GM19240 (cell line): ENCODE measurements around the gene ZNF888.
"Not testable (repeated sequence)": the region's sequence is repeated elsewhere in the genome, so short reads cannot be mapped to it uniquely, and the experiment has no call there.

Experiments used
- DNase-seq: peaks from one replicate; pipeline ENCODE4 v3.0.0; 2011; ENCODE audit warnings: low spot score; ENCODE audit not compliant: insufficient read length

ZNF888 gene

GRCh38 chr19:52880895-52881389 is 42.3 kb downstream of the ZNF888 start:
- DNase-seq, result no peak

DNA sequence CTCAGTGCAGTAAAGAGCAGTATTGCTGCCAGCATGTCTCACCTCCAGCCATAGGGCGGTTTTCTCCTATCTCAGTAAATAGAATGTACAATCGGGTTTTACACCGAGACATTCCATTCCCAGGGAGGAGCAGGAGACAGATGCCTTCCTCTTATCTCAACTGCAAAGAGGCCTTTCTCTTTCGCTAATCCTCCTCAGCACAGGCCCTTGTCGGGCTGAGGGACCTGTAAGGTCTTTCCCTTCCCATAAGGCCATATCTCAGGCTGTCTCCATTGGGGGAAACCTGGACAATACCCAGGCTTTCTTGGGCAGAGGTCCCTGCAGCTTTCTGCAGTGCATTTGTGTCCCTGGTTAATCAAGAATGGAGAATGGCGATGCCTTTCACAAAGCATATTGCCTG is 50.2 kb downstream of the ZNF888 start:
- not testable (repeated sequence) for DNase-seq

- no peak for DNase-seq
Observed at GRCh38 chr19:52871466-52871865, 51.8 kb downstream of the ZNF888 start.

- not testable (repeated sequence) for DNase-seq
Observed at GRCh38 chr19:52868031-52868430, 55.2 kb downstream of the ZNF888 start.

- peak; percentile 17 for DNase-seq
Observed at GRCh38 chr19:52857378-52858191, 65.6 kb downstream of the ZNF888 start, which contains the start of gene ZNF468. TSS of gene ZNF468 (minus strand) at chr19:52857619. CDS start at chr19:52854272, 3,347 bp downstream.

DNA sequence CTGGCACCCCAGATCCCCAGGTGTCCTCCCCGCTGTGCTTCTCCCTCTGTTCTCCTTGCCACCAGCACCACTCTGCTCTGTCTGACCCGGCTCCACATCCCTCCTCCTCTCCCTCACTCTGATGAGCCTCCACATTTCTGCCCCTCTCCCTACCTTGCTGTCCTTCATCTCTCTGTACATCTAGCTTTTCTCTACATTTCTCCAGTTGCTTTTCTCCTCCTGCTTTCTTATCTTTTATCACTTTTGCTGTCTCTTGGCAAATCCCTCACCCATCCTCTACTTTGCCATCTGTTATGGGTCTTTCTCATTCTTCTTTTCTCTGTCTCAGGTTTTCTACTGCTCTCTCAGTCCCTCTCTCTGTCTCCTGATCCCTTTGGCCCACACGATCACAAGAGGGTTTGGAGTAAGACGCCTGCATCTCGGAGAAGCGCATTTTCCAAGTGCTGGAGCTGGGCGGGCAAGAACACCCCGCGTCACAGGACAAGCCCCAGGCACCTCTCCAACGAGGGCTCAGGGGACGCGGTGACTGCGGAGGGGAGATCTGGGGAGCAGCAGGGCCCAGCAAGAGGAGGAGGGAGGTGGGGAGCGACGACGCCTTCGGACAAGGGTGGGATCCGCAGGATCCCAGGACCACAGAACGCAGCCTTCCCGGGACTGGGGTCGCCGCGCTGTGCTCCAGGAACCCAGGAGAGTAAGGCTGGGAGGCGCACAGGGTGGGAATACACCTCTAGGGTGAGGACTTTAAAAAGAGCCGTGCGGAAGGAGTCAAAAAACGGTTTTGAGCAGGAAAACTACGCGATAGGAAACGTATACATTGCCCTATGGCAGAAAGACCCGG is 66.5 kb downstream of the ZNF888 start:
- DNase-seq, result not testable (repeated sequence)
